RWPE1 (cell line): ENCODE data around the gene ENO1.

Source experiments
- CTCF ChIA-PET: fragments of 350-600 bp; sonication (Branson Sonifier 250); formaldehyde crosslinking; extraction: SDS; loops from one replicate; lab custom pipeline; 2021; lab: Yijun Ruan, JAX
- POLR2A ChIA-PET: fragments of 400-600 bp; formaldehyde crosslinking; extraction: SDS; loops from one replicate; lab custom pipeline; 2020; ENCODE audit warnings: antibody characterized with exemption; ENCODE audit not compliant: low non-redundant PET; lab: Yijun Ruan, JAX
- DNase-seq: peaks from one replicate; pipeline ENCODE4 v3.0.0; 2012; ENCODE audit warnings: low spot score
- H3K27ac ChIP-seq: fragments of 450-650 bp; 2 replicates; pipeline ENCODE4 v1.5.1; 2017
- CTCF ChIP-seq: fragments of 450-650 bp; conservative IDR thresholded peaks from 2 replicates; pipeline ENCODE4 v1.5.1; 2017; ENCODE audit warnings: low read depth, mild to moderate bottlenecking

Gene ENO1

GRCh38 chr1:8876087-8876486, 2.4 kb downstream of the ENO1 start:
- CTCF ChIA-PET: no interaction called here
- peak overlapping the region; percentile 99 for H3K27ac ChIP-seq
- POLR2A ChIA-PET: no interaction called here
- DNase-seq: no peak
- no peak for TF ChIP-seq CTCF

GRCh38 chr1:8875216-8875861, 3.1 kb downstream of the ENO1 start:
- H3K27ac ChIP-seq: peak overlapping the region; percentile 93
- TF ChIP-seq CTCF: no peak
- CTCF ChIA-PET: no interaction called here
- POLR2A ChIA-PET: interaction anchor here (0.5 kb wide), 1 partner anchor 743 kb away, joined by 3 read pairs; no protein-coding TSS in a partner anchor
- no peak for DNase-seq

- no peak for DNase-seq
- peak overlapping the region; percentile 93 for H3K27ac ChIP-seq
- ChIA-PET CTCF (interaction anchor here (0.7 to 0.9 kb wide), 2 partner anchors 14 to 113 kb away, joined by 3 read pairs; no protein-coding TSS in a partner anchor), POLR2A (interaction anchor here (0.5 to 1.0 kb wide), 2 partner anchors 14 to 742 kb away, joined by 3 read pairs; no protein-coding TSS in a partner anchor)
- no peak for TF ChIP-seq CTCF
These were observed 4.0 kb downstream of the ENO1 start for GRCh38 chr1:8874230-8875201.

GRCh38 chr1:8873506-8874229, 4.8 kb downstream of the ENO1 start:
- ChIA-PET CTCF (interaction anchor here (0.7 to 0.9 kb wide), 2 partner anchors 13 to 114 kb away, joined by 3 read pairs; no protein-coding TSS in a partner anchor), POLR2A (interaction anchor here (1.0 kb wide), 1 partner anchor 13 kb away, joined by 3 read pairs; no protein-coding TSS in a partner anchor)
- DNase-seq: peak; percentile 95
- no peak for TF ChIP-seq CTCF
- H3K27ac ChIP-seq: peak overlapping the region; percentile 93

- peak overlapping the region; percentile 93 for H3K27ac ChIP-seq
- ChIA-PET CTCF (no interaction called here), POLR2A (interaction anchor here (1.0 kb wide), 1 partner anchor 12 kb away, joined by 3 read pairs; no protein-coding TSS in a partner anchor)
- TF ChIP-seq CTCF: no peak
- DNase-seq: no peak
These were observed 5.5 kb downstream of the ENO1 start for GRCh38 chr1:8873001-8873400.
